Colonic mucosa (tissue), 4 donors: ENCODE data around the gene STX2. TPM values are rescaled to one million over a fixed set of nuclear protein-coding genes. Genes with fewer than 3 reads are reported as not detected.

Source experiments
- DNase-seq: peaks from one replicate; pipeline ENCODE4 v3.0.0-alpha.2; 2020
- H3K27ac ChIP-seq: fragments of 200-600 bp; one replicate; pipeline ENCODE4 v1.8.0; 2021
- H3K27me3 ChIP-seq: fragments of 200-600 bp; one replicate; pipeline ENCODE4 v1.8.0; 2021
- H3K36me3 ChIP-seq: fragments of 200-600 bp; one replicate; pipeline ENCODE4 v1.8.0; 2021
- H3K4me1 ChIP-seq: fragments of 200-600 bp; one replicate; pipeline ENCODE4 v1.8.0; 2021; ENCODE audit warnings: mild to moderate bottlenecking
- H3K4me3 ChIP-seq: fragments of 200-600 bp; one replicate; pipeline ENCODE4 v1.8.0; 2021
- H3K9ac ChIP-seq, 2 donors: one replicate each; pipeline ENCODE4 v1.7.0; 2013; ENCODE audit warnings: control low read depth in 2 of 2, low read depth in 2 of 2, low read length in 2 of 2
- H3K9me3 ChIP-seq: fragments of 200-600 bp; one replicate; pipeline ENCODE4 v1.8.0; 2021
- intact Hi-C: fragments of 100-400 bp; cut with DNase I; formaldehyde crosslinking; loops from one replicate; pipeline ENCODE4 v1.14.1; 2022
- total RNA-seq, 2 donors: library from RNA; stranded (reverse); fragmentation: NEBNext Ultra II Directional in 1 of 2; extraction: Animal tissue kit (Norgen Biotek cat#: 25700) in 1 of 2; gene quantifications; one replicate each; pipeline ENCODE4 v1.2.1, GENCODE V29; 2021
- TF ChIP-seq, protein P1 (sequence below): fragments of 200-600 bp; IDR thresholded peaks from one replicate; pipeline ENCODE4 v1.8.0; 2022; ENCODE audit warnings: antibody characterized with exemption, mild to moderate bottlenecking
- donor health status: healthy.
- donor health status: DM: no; HTN: no; CAD: no.
- donor health status: DM: no; HTN: no; CAD: no.

The STX2 gene
- total RNA-seq, 2 donors from 2014 or later: 2.1 to 4.8 TPM

DNA sequence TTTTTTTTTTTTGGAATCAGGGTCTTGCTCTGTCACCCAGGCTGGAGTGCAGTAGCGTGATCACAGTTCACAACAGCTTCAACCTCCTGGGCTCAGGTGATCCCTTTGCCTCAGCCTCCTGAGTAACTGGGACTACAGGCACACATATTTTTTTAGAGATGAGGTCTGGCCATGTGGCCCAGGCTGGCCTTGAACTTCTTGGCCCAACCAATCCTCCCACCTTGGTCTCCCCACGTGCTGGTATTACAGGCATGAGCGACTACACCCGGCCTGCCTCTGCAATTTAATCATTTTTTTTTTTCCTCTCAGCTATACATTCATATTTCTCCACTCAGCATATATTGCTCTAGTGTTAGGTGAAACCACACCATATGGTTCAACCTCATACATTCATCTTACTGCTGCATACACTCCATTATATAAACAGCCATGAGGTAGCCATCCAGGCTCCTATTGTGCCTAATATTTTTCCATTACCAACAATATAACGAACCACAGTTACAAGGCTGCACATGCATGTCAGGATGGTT, 7.1 kb downstream of the STX2 start:
- H3K4me3 ChIP-seq: no peak overlapping the region
- intact Hi-C loops: no loop called here
- H3K9me3 ChIP-seq: no peaks in the 10 kb centered on the region
- no peaks in the 10 kb centered on the region for H3K36me3 ChIP-seq
- H3K27ac ChIP-seq: no peak overlapping the region
- no peak overlapping the region for H3K9ac ChIP-seq
- no peak for DNase-seq
- H3K27me3 ChIP-seq: no peaks in the 10 kb centered on the region
- H3K4me1 ChIP-seq: no peaks in the 10 kb centered on the region
- TF ChIP-seq, protein P1, sequence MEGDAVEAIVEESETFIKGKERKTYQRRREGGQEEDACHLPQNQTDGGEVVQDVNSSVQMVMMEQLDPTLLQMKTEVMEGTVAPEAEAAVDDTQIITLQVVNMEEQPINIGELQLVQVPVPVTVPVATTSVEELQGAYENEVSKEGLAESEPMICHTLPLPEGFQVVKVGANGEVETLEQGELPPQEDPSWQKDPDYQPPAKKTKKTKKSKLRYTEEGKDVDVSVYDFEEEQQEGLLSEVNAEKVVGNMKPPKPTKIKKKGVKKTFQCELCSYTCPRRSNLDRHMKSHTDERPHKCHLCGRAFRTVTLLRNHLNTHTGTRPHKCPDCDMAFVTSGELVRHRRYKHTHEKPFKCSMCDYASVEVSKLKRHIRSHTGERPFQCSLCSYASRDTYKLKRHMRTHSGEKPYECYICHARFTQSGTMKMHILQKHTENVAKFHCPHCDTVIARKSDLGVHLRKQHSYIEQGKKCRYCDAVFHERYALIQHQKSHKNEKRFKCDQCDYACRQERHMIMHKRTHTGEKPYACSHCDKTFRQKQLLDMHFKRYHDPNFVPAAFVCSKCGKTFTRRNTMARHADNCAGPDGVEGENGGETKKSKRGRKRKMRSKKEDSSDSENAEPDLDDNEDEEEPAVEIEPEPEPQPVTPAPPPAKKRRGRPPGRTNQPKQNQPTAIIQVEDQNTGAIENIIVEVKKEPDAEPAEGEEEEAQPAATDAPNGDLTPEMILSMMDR: no peak

DNA sequence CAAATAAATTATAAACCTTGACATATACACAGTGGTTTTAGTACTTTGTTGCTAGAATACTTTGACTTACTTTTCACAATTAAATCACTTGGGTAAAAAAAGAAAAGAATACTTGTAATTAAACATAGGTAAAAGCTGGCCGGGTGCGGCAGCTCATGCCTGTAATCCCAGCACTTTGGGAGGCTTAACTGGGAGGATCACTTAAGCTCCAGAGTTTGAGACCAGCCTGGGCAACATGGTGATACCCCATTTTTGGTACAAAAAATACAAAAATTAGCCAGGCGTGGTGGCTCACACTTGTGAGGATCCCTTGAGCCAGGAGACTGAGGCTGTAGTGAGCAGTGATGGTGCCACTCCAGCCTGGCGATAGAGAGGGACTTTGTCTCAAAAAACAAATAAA, 7.8 kb downstream of the STX2 start:
- H3K36me3 ChIP-seq: no peaks in the 10 kb centered on the region
- no peaks in the 10 kb centered on the region for H3K27me3 ChIP-seq
- H3K4me1 ChIP-seq: no peaks in the 10 kb centered on the region
- intact Hi-C loops: no loop called here
- H3K9ac ChIP-seq: no peak overlapping the region
- TF ChIP-seq, protein P1: no peak
- no peak overlapping the region for H3K27ac ChIP-seq
- no peak for DNase-seq
- H3K4me3 ChIP-seq: no peak overlapping the region
- no peaks in the 10 kb centered on the region for H3K9me3 ChIP-seq

DNA sequence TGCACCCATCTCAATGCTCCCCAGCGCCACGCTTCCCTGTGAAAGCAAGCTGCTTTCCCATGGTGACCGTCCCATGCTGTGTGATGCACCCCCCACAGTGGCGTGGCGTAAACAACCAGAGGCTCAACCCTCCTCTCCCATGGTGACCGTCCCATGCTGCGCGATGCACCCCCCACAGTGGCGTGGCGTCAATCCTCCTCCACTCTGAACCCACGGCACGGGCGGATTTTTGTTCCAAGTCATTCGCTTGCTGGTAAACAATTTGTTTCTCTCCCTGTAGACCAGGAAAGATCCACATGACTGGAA, 8.9 kb downstream of the STX2 start:
- no peak overlapping the region for H3K27ac ChIP-seq
- no peak overlapping the region for H3K4me3 ChIP-seq
- intact Hi-C loops: no loop called here

DNA sequence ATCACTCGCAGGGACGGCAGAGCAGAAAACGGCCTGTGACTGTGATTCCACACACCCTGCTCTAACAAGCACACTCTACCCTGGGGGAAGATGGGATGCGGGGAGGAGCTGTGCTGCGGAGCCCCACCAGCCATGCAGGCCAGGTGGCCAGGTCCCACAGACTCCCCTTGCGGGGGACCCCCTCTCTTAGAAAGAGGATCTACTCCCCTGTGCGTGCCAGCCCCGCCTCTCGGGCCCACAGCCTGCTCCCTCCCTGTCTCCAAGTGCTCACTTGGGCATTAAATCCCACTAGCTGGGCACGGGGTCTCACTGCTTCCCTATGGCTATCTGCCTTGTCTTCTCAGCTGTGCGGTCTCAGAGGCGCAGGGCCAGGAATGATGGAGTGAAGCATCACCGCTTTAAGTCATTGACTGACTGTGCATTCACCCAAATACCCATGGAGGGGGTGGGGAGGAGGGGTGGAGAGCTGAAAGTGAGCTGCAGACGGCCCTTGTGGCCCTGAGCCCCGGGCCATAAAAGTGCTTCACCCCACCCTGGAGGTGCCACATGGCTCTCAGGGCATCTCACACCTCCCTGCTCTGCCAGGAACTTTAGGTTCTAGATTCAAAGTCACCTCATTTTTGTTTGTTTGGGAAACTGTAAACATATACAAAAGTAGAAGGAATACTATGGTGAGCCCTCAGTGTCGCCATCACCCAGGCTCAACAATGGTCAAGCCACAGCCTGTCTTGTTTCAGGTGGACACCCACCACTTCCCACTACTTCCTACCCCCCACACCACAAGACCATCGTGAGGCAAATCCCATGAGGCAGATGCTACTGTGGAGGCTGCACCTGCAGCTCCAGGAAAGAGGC, 9.4 kb downstream of the STX2 start:
- intact Hi-C loops: no loop called here
- no peak overlapping the region for H3K27ac ChIP-seq
- no peak for DNase-seq
- H3K27me3 ChIP-seq: no peaks in the 10 kb centered on the region
- no peak overlapping the region for H3K9ac ChIP-seq
- no peaks in the 10 kb centered on the region for H3K9me3 ChIP-seq
- H3K4me1 ChIP-seq: no peaks in the 10 kb centered on the region
- H3K4me3 ChIP-seq: no peak overlapping the region
- no peaks in the 10 kb centered on the region for H3K36me3 ChIP-seq
- TF ChIP-seq, protein P1: no peak

More for the DNA sequence above, 8.9 kb downstream of the STX2 start:
- TF ChIP-seq, protein P1: no peak
- Histone ChIP-seq H3K27me3 (no peaks in the 10 kb centered on the region), H3K4me1 (no peaks in the 10 kb centered on the region), H3K36me3 (no peaks in the 10 kb centered on the region), H3K9ac (no peak overlapping the region), H3K9me3 (no peaks in the 10 kb centered on the region)
- DNase-seq: no peak

DNA sequence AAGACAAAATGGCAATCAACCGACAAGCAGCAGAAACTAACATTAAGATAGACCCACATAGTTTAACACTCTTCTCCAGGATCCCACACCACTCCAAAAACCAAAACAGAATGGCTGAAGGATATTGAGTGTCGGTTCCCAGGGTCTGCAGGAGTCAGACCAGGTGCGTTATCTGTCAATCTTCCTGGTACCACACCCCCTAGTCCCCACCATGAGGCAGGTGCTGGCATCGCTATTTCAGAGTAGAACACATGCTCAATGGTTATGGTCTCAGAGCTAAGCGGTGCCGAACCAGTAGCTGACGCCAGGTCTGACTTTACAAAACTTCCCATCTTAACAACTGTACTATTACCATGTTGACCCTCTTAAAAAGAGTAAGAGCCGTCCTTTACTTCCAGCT, 10.2 kb downstream of the STX2 start:
- no peaks in the 10 kb centered on the region for H3K27me3 ChIP-seq
- no peak overlapping the region for H3K9ac ChIP-seq
- no peak for DNase-seq
- no peaks in the 10 kb centered on the region for H3K9me3 ChIP-seq
- TF ChIP-seq, protein P1: no peak
- no peaks in the 10 kb centered on the region for H3K36me3 ChIP-seq
- H3K4me3 ChIP-seq: no peak overlapping the region
- intact Hi-C loops: no loop called here
- H3K4me1 ChIP-seq: no peaks in the 10 kb centered on the region
- H3K27ac ChIP-seq: no peak overlapping the region
